Small intestine (tissue), 7 donors: ENCODE data around the gene LRRC45. TPM values are rescaled to one million over a fixed set of nuclear protein-coding genes. Genes with fewer than 3 reads are reported as not detected.

Source experiments
- DNase-seq, 2 donors: peaks; one replicate each; pipeline versions ENCODE4 v3.0.0 to v3.0.0-alpha.2; 2013
- FAIRE-seq: peaks from 2 replicates; lab custom pipeline; 2012; peaks lifted over from hg19 to GRCh38; lab: Jason Lieb, UNC
- H3K27ac ChIP-seq, 3 donors: one replicate each; pipeline ENCODE4 v1.5.1; 2013; ENCODE audit warnings: low read length in 2 of 3, mild to moderate bottlenecking in 2 of 3, control low read depth in 1 of 3, inconsistent platforms in 1 of 3, low read depth in 1 of 3, moderate library complexity in 1 of 3
- H3K27me3 ChIP-seq, 3 donors: one replicate each; pipeline ENCODE4 v1.6.1; 2013; ENCODE audit warnings: low read length in 3 of 3, inconsistent platforms in 1 of 3; ENCODE audit not compliant: control insufficient read depth in 3 of 3, insufficient read depth in 3 of 3
- H3K36me3 ChIP-seq, 3 donors: one replicate each; pipeline ENCODE4 v1.6.1; 2013; ENCODE audit warnings: low read length in 3 of 3, inconsistent platforms in 1 of 3, low read depth in 1 of 3, mild to moderate bottlenecking in 1 of 3, moderate library complexity in 1 of 3; ENCODE audit not compliant: control insufficient read depth in 3 of 3, insufficient read depth in 2 of 3
- H3K4me1 ChIP-seq, 3 donors: one replicate each; pipeline ENCODE4 v1.6.1; 2013; ENCODE audit warnings: low read length in 2 of 3, inconsistent platforms in 1 of 3, low read depth in 1 of 3, mild to moderate bottlenecking in 1 of 3, moderate library complexity in 1 of 3; ENCODE audit not compliant: control insufficient read depth in 3 of 3, insufficient read depth in 2 of 3
- H3K4me3 ChIP-seq, 3 donors: one replicate each; pipeline ENCODE4 v1.5.1; 2013; ENCODE audit warnings: low read length in 3 of 3, control low read depth in 1 of 3, inconsistent platforms in 1 of 3, low read depth in 1 of 3, mild to moderate bottlenecking in 1 of 3, moderate library complexity in 1 of 3
- H3K9me3 ChIP-seq, 2 donors: one replicate each; pipeline ENCODE4 v1.6.1; 2013; ENCODE audit warnings: low read depth in 1 of 2, low read length in 1 of 2; ENCODE audit not compliant: control insufficient read depth in 2 of 2, insufficient read depth in 1 of 2
- WGBS, 3 donors: extraction: QIAGEN DNeasy Blood & Tissue Kit; methylation state at CpG; one replicate each; pipeline ENCODE4 v1.1.7; 2013; 5-methylcytosine and 5-hydroxymethylcytosine counted together
- polyA plus RNA-seq, 4 donors: library from polyadenylated mRNA; stranded (reverse) in 3 of 4; unstranded in 1 of 4; fragments of 200-250 nt in 3 of 4; fragments of 120-200 nt in 1 of 4; gene quantifications; one replicate each; pipeline versions ENCODE4 v1.2.1 to v1.2.3, GENCODE V29; 2013
- donor health status: healthy with polysubstance abuse.
- donor health status: control.
- donor health status: control.
- donor health status: Bipolar disorder and iron deficiency.
- donor health status: healthy.

Gene LRRC45
- polyA plus RNA-seq, 4 donors = 10.8 to 26.7 (median 16.4) TPM

DNA sequence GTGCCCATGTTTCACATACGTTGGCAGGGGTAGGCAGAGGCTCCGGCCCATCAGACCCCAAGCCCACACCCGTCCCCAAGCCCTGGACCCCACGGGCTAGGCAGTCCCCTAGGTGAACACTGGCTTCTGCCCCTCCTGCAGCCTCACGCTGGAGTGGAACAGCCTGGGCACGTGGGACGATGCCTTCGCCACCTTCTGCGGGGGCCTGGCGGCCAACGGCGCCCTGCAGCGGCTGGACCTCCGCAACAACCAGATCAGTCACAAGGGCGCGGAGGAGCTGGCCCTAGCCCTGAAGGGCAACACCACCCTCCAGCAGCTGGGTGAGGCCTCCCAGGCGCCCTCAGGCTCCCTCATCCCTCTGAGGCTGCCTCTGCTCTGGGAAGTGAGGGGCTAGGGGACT is 1.8 kb downstream of the LRRC45 start:
- Histone ChIP-seq H3K36me3 (peaks cover 0 to 58% (median 0%) of the 10 kb centered on the region in 3 donors), H3K27me3 (no peaks in the 10 kb centered on the region), H3K9me3 (no peaks in the 10 kb centered on the region), H3K4me3 (no peak overlapping the region), H3K27ac (no peak overlapping the region), H3K4me1 (peaks cover 2 to 31% (median 5%) of the 10 kb centered on the region in 3 donors)
- FAIRE-seq (no peak), DNase-seq (no peak)
- 94 to 96% (median 95%) methylated on average over 16 to 17 of the region's 17 CpGs for WGBS, 3 donors

DNA sequence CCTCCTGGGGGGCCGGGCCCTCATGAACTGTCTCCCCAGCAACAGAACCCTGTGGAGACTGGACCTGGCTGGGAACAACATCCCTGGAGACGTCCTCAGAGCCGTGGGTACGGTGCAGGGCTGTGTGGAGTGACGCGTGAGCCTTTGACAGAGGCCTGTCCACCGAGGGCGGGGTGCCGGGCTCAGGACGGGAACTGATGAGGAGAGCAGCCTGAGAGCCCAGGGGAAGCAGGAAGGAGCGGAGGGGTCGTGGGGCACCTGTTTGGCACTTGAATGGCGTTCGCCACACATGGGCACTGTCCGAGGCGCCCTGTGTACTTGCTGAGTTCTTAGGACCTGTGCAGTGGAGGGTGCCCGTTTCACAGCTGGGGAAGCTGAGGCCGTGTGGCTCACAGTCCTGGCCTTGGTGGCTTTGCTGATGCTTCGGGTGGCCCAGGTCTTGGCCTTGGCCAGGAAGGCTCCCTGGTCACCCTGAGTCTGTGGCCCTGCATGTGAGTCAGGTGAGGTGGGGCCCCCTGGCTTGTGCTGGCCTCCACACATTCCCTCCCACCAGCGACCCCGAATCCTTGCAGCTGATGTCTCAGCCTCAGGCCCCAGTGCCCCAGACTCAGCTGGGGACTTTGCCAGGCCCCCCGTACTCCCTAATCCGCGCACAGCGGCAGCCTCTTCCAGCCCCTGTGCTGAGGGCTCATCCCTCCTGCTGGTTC is 2.4 kb downstream of the LRRC45 start:
- Histone ChIP-seq H3K27me3 (no peaks in the 10 kb centered on the region), H3K9me3 (no peaks in the 10 kb centered on the region), H3K36me3 (peaks cover 0 to 58% (median 0%) of the 10 kb centered on the region in 3 donors), H3K4me1 (peaks cover 2 to 31% (median 9%) of the 10 kb centered on the region in 3 donors), H3K27ac (no peak overlapping the region), H3K4me3 (no peak overlapping the region)
- WGBS, 3 donors = 93 to 96% (median 95%) methylated on average over 25 of the region's 25 CpGs
- DNase-seq (no peak), FAIRE-seq (no peak)

DNA sequence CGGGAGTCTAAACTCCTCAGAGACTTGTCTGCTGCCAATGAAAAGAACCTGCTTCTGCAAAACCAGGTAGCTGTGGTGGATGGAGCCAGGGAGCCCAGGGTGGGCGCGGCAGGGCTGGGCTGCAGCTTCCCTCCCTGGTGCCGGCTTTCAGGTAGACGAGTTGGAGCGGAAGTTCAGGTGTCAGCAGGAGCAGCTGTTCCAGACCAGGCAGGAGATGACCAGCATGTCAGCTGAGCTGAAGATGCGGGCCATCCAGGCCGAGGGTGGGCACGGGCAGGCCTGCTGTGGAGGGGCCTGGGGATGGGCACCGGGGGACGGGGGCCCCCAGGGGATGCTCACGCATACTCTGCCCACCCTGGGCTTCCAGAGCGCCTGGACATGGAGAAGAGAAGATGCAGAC is 5.1 kb downstream of the LRRC45 start:
- DNase-seq (no peak), FAIRE-seq (no peak)
- no peak overlapping the region for H3K27ac ChIP-seq
- peaks cover 4 to 28% (median 11%) of the 10 kb centered on the region in 3 donors for H3K4me1 ChIP-seq
- WGBS, 3 donors = 91 to 97% (median 95%) methylated on average over 13 of the region's 13 CpGs
- no peaks in the 10 kb centered on the region for H3K9me3 ChIP-seq
- H3K27me3 ChIP-seq = no peaks in the 10 kb centered on the region
- H3K36me3 ChIP-seq = peaks cover 0 to 61% (median 0%) of the 10 kb centered on the region in 3 donors
- H3K4me3 ChIP-seq = no peak overlapping the region

DNA sequence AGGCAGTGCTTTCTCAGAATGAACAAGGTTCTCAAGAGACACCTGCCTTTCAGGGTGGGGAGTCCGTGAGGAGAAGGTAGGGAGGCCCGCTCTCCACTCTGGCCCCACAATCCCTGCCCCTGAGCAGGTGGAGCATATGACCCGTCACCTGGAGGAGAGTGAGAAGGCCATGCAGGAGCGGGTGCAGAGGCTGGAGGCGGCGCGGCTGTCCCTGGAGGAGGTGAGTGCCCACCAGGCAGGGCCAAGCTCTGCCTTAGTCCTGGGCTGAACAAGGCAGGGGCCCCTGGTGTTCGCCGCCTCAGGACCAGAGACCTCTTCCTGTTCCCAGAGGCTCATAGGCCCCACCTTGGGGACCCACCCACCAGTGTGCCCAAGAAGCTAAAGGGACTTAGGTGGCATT is 5.9 kb downstream of the LRRC45 start:
- H3K36me3 ChIP-seq = peaks cover 0 to 65% (median 0%) of the 10 kb centered on the region in 3 donors
- H3K4me3 ChIP-seq = no peak overlapping the region
- H3K27me3 ChIP-seq = no peaks in the 10 kb centered on the region
- H3K4me1 ChIP-seq = peaks cover 2 to 24% (median 10%) of the 10 kb centered on the region in 3 donors
- WGBS, 3 donors = 96 to 99% (median 98%) methylated on average over 9 of the region's 9 CpGs
- no peaks in the 10 kb centered on the region for H3K9me3 ChIP-seq
- FAIRE-seq = no peak
- no peak overlapping the region for H3K27ac ChIP-seq
- no peak for DNase-seq

DNA sequence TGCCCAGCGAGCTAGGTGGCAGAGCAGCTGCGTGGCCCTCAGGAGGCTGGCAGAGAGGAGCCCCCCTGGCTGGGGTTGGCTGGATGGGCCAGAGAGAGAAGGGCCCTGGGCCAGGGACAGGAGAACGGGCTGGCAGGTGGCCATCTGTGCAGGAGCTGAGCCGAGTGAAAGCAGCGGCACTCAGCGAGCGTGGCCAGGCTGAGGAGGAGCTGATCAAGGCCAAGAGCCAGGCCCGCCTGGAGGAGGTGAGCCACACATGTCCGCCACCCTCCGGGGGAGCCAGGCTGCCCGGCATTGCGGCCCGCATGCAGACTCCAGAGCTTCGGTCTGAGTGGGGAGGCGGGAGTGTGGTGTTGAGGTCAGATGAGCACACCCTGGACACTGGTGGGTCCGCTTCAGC is 6.3 kb downstream of the LRRC45 start:
- Histone ChIP-seq H3K4me3 (no peak overlapping the region), H3K27ac (no peak overlapping the region), H3K4me1 (peaks cover 2 to 20% (median 6%) of the 10 kb centered on the region in 3 donors), H3K36me3 (peaks cover 0 to 68% (median 0%) of the 10 kb centered on the region in 3 donors), H3K9me3 (no peaks in the 10 kb centered on the region), H3K27me3 (no peaks in the 10 kb centered on the region)
- FAIRE-seq (no peak), DNase-seq (no peak)
- 92 to 95% (median 94%) methylated on average over 16 of the region's 16 CpGs for WGBS, 3 donors

DNA sequence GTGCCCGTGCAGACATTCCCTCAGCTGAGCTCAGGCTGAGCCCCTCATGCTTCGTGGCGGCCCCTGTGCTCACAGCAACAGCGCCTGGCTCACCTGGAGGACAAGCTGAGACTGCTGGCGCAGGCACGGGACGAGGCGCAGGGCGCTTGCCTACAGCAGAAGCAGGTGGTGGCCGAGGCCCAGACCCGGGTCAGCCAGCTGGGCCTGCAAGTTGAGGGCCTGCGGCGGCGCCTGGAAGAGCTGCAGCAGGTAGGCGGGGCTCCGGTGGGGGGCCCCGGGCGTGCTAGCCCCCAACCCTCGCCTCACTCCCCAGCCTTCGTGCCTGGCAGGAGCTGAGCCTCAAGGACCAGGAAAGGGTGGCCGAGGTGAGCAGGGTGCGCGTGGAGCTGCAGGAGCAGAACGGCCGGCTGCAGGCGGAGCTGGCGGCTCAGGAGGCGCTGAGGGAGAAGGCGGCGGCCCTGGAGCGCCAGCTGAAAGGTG is 6.9 kb downstream of the LRRC45 start:
- Histone ChIP-seq H3K27me3 (no peaks in the 10 kb centered on the region), H3K4me3 (no peak overlapping the region), H3K4me1 (peaks cover 2 to 15% (median 6%) of the 10 kb centered on the region in 3 donors), H3K27ac (no peak overlapping the region), H3K36me3 (peaks cover 0 to 70% (median 0%) of the 10 kb centered on the region in 3 donors), H3K9me3 (no peaks in the 10 kb centered on the region)
- no peak for DNase-seq
- no peak for FAIRE-seq
- WGBS, 3 donors = 63 to 78% (median 68%) methylated on average over 22 to 31 of the region's 31 CpGs

DNA sequence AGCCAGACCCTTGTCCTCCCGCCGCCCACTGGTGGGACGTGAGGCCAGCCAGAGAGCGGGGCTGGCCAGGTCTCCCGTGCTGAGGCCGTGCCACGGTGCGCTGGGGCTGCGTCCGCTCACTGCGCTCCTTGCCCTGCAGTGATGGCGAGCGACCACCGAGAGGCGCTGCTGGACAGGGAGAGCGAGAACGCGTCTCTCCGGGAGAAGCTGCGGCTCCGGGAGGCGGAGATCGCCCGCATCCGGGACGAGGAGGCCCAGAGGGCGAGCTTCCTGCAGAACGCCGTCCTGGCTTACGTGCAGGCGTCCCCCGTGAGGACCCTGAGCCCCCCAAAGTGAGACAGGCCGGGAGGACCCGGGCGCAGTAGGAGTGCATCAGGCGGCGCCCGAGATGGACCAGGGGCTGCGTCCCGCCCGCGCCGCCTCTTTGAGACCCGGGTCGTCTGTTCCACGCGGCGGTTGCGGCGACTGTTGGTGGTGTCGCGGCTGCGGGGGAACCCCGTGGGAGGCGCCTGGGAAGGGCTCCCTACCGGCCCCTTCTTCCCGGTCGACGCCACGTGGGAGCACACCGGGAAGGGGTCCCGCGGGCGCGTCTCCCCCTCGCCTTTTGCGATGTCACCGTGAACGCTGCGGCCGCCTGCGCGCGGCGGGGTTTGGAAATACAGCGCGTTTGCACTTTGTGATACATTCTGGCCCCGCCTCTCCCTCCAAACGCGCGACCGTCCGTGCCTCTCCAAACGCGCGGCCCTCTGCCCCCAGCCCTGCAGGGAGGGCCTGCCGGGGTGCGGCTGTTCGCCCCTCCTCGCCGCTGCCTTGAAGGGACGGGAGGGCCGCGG is 7.6 kb downstream of the LRRC45 start:
- Histone ChIP-seq H3K36me3 (peaks cover 0 to 67% (median 0%) of the 10 kb centered on the region in 3 donors), H3K27ac (peak overlapping the region in 2 of 3 donors; percentile 9 to 47), H3K4me1 (peaks cover 2 to 15% (median 6%) of the 10 kb centered on the region in 3 donors), H3K4me3 (peak overlapping the region; percentile 33 to 60 (median 39)), H3K27me3 (no peaks in the 10 kb centered on the region), H3K9me3 (no peaks in the 10 kb centered on the region)
- 1% methylated on average over 78 to 94 of the region's 94 CpGs for WGBS, 3 donors
- DNase-seq = peak; percentile 78 to 91
- FAIRE-seq = no peak

DNA sequence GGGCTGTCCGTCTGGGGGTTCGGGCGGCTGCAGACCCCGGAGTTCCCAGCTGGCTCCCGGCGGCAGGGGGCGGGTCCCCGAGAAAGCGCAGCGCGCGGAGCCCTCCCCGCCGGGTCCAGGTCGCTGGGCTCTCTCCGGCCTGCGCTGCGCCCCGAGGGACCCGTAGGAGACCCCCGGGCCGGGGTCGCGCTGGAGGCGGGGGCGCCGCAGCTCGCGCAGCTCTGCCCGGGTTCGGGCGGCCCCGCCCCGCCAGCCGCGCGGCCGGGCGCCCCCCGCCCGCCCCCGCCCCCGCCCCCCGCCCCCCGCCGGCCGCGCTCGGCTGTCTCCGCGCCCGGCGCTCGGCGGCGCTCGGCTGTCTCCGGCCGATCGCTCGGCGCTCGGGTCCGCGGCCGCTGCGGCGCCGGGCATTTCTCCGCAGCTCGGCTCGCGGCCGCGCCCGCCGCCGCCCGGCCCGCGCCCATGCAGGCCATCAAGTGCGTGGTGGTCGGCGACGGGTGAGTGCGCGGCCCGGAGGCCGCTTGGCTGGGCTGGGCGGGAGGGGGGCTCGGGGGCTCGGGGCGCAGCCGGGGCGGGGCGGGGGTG is 8.3 kb downstream of the LRRC45 start, which contains the start of gene RAC3:
Gene RAC3 (plus strand): TSS at position 376 of the 582 bp plus-strand sequence. CDS start 84 bp downstream, at position 460.
- H3K4me1 ChIP-seq = peaks cover 4 to 21% (median 9%) of the 10 kb centered on the region in 3 donors
- no peaks in the 10 kb centered on the region for H3K27me3 ChIP-seq
- no peak for FAIRE-seq
- H3K4me3 ChIP-seq = peak within 1 kb of the TSS; percentile 33 to 60 (median 39)
- DNase-seq = peak in 1 of 2 donors; percentile 39
- H3K27ac ChIP-seq = peak within 1 kb of the TSS in 2 of 3 donors; percentile 9 to 47
- H3K9me3 ChIP-seq = no peaks in the 10 kb centered on the region
- WGBS, 3 donors = 1 to 7% (median 1%) methylated on average over 3 to 96 of the region's 96 CpGs
- peaks cover 0 to 67% (median 0%) of the 10 kb centered on the region in 3 donors for H3K36me3 ChIP-seq
